Trophoblast cell (in vitro differentiated cells and primary cell): ENCODE results near the gene OST4. TPM values are rescaled to one million over a fixed set of nuclear protein-coding genes. Genes with fewer than 3 reads are reported as not detected.
A peak's percentile ranks its signal among the peaks of the same experiment; 100 is the strongest.
"Not testable (repeated sequence)": the region's sequence is repeated elsewhere in the genome, so short reads cannot be mapped to it uniquely, and the experiment has no call there.

Experiments used
- DNase-seq, 2 donors: peaks; one replicate each; pipeline ENCODE4 v3.0.0-alpha.2; 2016
- H2AFZ ChIP-seq: 2 replicates; pipeline ENCODE4 v1.6.1; 2013; ENCODE audit warnings: low read length, moderate library complexity, mild to moderate bottlenecking; ENCODE audit not compliant: insufficient read depth, poor library complexity
- H2AK5ac ChIP-seq: 2 replicates; pipeline ENCODE4 v1.6.1; 2013; ENCODE audit warnings: mild to moderate bottlenecking, low read length
- H2BK120ac ChIP-seq: 2 replicates; pipeline ENCODE4 v1.6.1; 2013; ENCODE audit warnings: low read length, mild to moderate bottlenecking, moderate library complexity; ENCODE audit not compliant: insufficient read depth, poor library complexity
- H2BK12ac ChIP-seq: 2 replicates; pipeline ENCODE4 v1.6.1; 2013; ENCODE audit warnings: mild to moderate bottlenecking, low read length, moderate library complexity
- H2BK5ac ChIP-seq: 2 replicates; pipeline ENCODE4 v1.6.1; 2013; ENCODE audit warnings: low read length, low read depth, moderate library complexity, mild to moderate bottlenecking; ENCODE audit not compliant: poor library complexity
- H3K14ac ChIP-seq: 2 replicates; pipeline ENCODE4 v1.6.1; 2013; ENCODE audit warnings: mild to moderate bottlenecking, low read length
- H3K18ac ChIP-seq: 2 replicates; pipeline ENCODE4 v1.6.1; 2013; ENCODE audit warnings: mild to moderate bottlenecking, low read length
- H3K23ac ChIP-seq: 2 replicates; pipeline ENCODE4 v1.6.1; 2013; ENCODE audit warnings: low read length
- H3K27ac ChIP-seq: 2 replicates; pipeline ENCODE4 v1.5.1; 2013; ENCODE audit warnings: low read depth, mild to moderate bottlenecking, inconsistent platforms, low read length, moderate library complexity
- H3K27me3 ChIP-seq: 2 replicates; pipeline ENCODE4 v1.6.1; 2013; ENCODE audit warnings: inconsistent platforms, mild to moderate bottlenecking, low read length, moderate library complexity; ENCODE audit not compliant: insufficient read depth
- H3K36me3 ChIP-seq, 2 experiments: 1 replicate in 1 of 2; 2 replicates in 1 of 2; pipeline ENCODE4 v1.6.1; 2013; ENCODE audit warnings: low read length in 2 of 2, mild to moderate bottlenecking in 2 of 2, moderate library complexity in 1 of 2; ENCODE audit not compliant: insufficient read depth in 2 of 2, control insufficient read depth in 1 of 2
- H3K4ac ChIP-seq: 2 replicates; pipeline ENCODE4 v1.6.1; 2013; ENCODE audit warnings: low read depth, mild to moderate bottlenecking, low read length, moderate library complexity
- H3K4me1 ChIP-seq, 2 experiments: 1 replicate in 1 of 2; 2 replicates in 1 of 2; pipeline ENCODE4 v1.6.1; 2013; ENCODE audit warnings: low read length in 2 of 2, mild to moderate bottlenecking in 2 of 2, moderate library complexity in 1 of 2; ENCODE audit not compliant: insufficient read depth in 2 of 2, control insufficient read depth in 1 of 2
- H3K4me2 ChIP-seq: 2 replicates; pipeline ENCODE4 v1.6.1; 2013; ENCODE audit warnings: inconsistent platforms, mild to moderate bottlenecking, low read length, moderate library complexity
- H3K4me3 ChIP-seq: 2 replicates; pipeline ENCODE4 v1.5.1; 2013; ENCODE audit warnings: mild to moderate bottlenecking, low read depth, low read length, inconsistent platforms
- H3K79me1 ChIP-seq: one replicate; pipeline ENCODE4 v1.6.1; 2013; ENCODE audit warnings: low read length
- H3K79me2 ChIP-seq: 2 replicates; pipeline ENCODE4 v1.6.1; 2013; ENCODE audit warnings: low read length, mild to moderate bottlenecking; ENCODE audit not compliant: control insufficient read depth, insufficient read depth, poor library complexity
- H3K9ac ChIP-seq: 2 replicates; pipeline ENCODE4 v1.6.1; 2013; ENCODE audit warnings: mild to moderate bottlenecking, low read length
- H3K9me3 ChIP-seq: 2 replicates; pipeline ENCODE4 v1.6.1; 2013; ENCODE audit warnings: low read depth, mild to moderate bottlenecking, control low read depth, inconsistent platforms, low read length; ENCODE audit not compliant: insufficient read depth
- H4K12ac ChIP-seq: 2 replicates; pipeline ENCODE4 v1.6.1; 2013; ENCODE audit warnings: low read depth, mild to moderate bottlenecking, low read length, moderate library complexity
- H4K8ac ChIP-seq: 2 replicates; pipeline ENCODE4 v1.6.1; 2013; ENCODE audit warnings: low read depth, mild to moderate bottlenecking, low read length, moderate library complexity
- H4K91ac ChIP-seq: one replicate; pipeline ENCODE4 v1.6.1; 2013; ENCODE audit warnings: low read depth, mild to moderate bottlenecking, low read length, moderate library complexity
- WGBS: extraction: QIAGEN DNeasy Blood & Tissue Kit; methylation state at CpG from one replicate; pipeline ENCODE4 v1.1.7; 2013; ENCODE audit warnings: missing lambda C conversion rate; ENCODE audit not compliant: insufficient read length, insufficient coverage; ENCODE audit errors: extremely low coverage; 5-methylcytosine and 5-hydroxymethylcytosine counted together
- polyA plus RNA-seq: library from polyadenylated mRNA; stranded (reverse); fragments of 200-250 nt; gene quantifications from 2 replicates; pipeline ENCODE4 v1.2.3, GENCODE V29; 2013

Gene OST4
- 1,181 and 1,209 TPM in 2 replicates for polyA plus RNA-seq

- peak; percentile 95 to 98 for DNase-seq
- Histone ChIP-seq H4K8ac (peak within 1 kb of the TSS; percentile 94), H3K23ac (no peak within 1 kb of the TSS), H3K4ac (peak within 1 kb of the TSS; percentile 92), H3K27me3 (no peaks in the 10 kb centered on the region), H3K14ac (peak within 1 kb of the TSS; percentile 83), H3K9me3 (no peaks in the 10 kb centered on the region), H2BK5ac (peak within 1 kb of the TSS; percentile 77), H2AK5ac (peak within 1 kb of the TSS; percentile 85), H3K18ac (peak within 1 kb of the TSS; percentile 86), H4K12ac (peak within 1 kb of the TSS; percentile 92), H2BK12ac (peak within 1 kb of the TSS; percentile 34), H4K91ac (peak within 1 kb of the TSS; percentile 94), H3K79me1 (peaks cover 19% of the 10 kb centered on the region), H2AFZ (peak within 1 kb of the TSS; percentile 81), H3K9ac (peak within 1 kb of the TSS; percentile 93), H3K4me3 (peak within 1 kb of the TSS; percentile 89), H2BK120ac (peak within 1 kb of the TSS; percentile 75), H3K79me2 (peaks cover 21% of the 10 kb centered on the region), H3K27ac (peak within 1 kb of the TSS; percentile 93), H3K4me1 (peaks cover 6 to 18% of the 10 kb centered on the region in 2 experiments), H3K36me3 (peaks cover 26 to 32% of the 10 kb centered on the region in 2 experiments), H3K4me2 (peak within 1 kb of the TSS; percentile 94)
- no CpG with 5 or more reads among the region's 86 CpGs for WGBS
These were observed at the start of gene OST4 for GRCh38 chr2:27071277-27071989. OST4 (minus strand) TSS chr2:27071654.

- Histone ChIP-seq H3K27me3 (peaks cover 47% of the 10 kb centered on the region), H3K4me1 (peaks cover 7 to 14% of the 10 kb centered on the region in 2 experiments)
- not testable (repeated sequence) for H4K8ac ChIP-seq, DNase-seq, H4K91ac ChIP-seq, H3K9ac ChIP-seq, H3K18ac ChIP-seq, H3K23ac ChIP-seq, H3K36me3 ChIP-seq, H3K4ac ChIP-seq, H3K79me2 ChIP-seq, H2AFZ ChIP-seq, H3K27ac ChIP-seq, H2BK120ac ChIP-seq, H3K79me1 ChIP-seq, H3K4me2 ChIP-seq, H2BK12ac ChIP-seq, H3K9me3 ChIP-seq, H4K12ac ChIP-seq, H2AK5ac ChIP-seq, H3K4me3 ChIP-seq, H3K14ac ChIP-seq, H2BK5ac ChIP-seq
- WGBS: no CpG with 5 or more reads among the region's 8 CpGs
These were observed 47.8 kb upstream of the OST4 start for GRCh38 chr2:27119330-27119670.

GRCh38 chr2:27118525-27119329 lies 47.3 kb upstream of the OST4 start, which contains the start of gene CGREF1:
CGREF1 (minus strand) TSS chr2:27119128; CDS start chr2:27104366, 14,762 bp downstream.
- H3K79me2 ChIP-seq: no peaks in the 10 kb centered on the region
- H3K27me3 ChIP-seq: peaks cover 42% of the 10 kb centered on the region
- no peak within 1 kb of the TSS for H3K23ac ChIP-seq
- H3K4me2 ChIP-seq: peak within 1 kb of the TSS; percentile 57
- H3K79me1 ChIP-seq: no peaks in the 10 kb centered on the region
- no peak within 1 kb of the TSS for H3K14ac ChIP-seq
- H3K36me3 ChIP-seq: no peaks in the 10 kb centered on the region
- peak in 1 of 2 donors; percentile 17 for DNase-seq
- no CpG with 5 or more reads among the region's 84 CpGs for WGBS
- H3K9me3 ChIP-seq: peaks cover 6% of the 10 kb centered on the region
- H2BK12ac ChIP-seq: no peak within 1 kb of the TSS
- no peak within 1 kb of the TSS for H3K9ac ChIP-seq
- no peak within 1 kb of the TSS for H3K27ac ChIP-seq
- no peak within 1 kb of the TSS for H2BK5ac ChIP-seq
- H3K4me1 ChIP-seq: peaks cover 7 to 12% of the 10 kb centered on the region in 2 experiments
- H3K18ac ChIP-seq: no peak within 1 kb of the TSS
- H2AFZ ChIP-seq: no peak within 1 kb of the TSS
- peak within 1 kb of the TSS; percentile 47 for H3K4me3 ChIP-seq
- no peak within 1 kb of the TSS for H2AK5ac ChIP-seq
- H2BK120ac ChIP-seq: no peak within 1 kb of the TSS
- H3K4ac ChIP-seq: no peak within 1 kb of the TSS
- no peak within 1 kb of the TSS for H4K12ac ChIP-seq
- no peak within 1 kb of the TSS for H4K91ac ChIP-seq
- no peak within 1 kb of the TSS for H4K8ac ChIP-seq

GRCh38 chr2:27117995-27118524 lies 46.6 kb upstream of the OST4 start:
- H3K4ac ChIP-seq: no peak overlapping the region
- H2AFZ ChIP-seq: no peak overlapping the region
- no peak for DNase-seq
- H3K9ac ChIP-seq: no peak overlapping the region
- no peaks in the 10 kb centered on the region for H3K79me1 ChIP-seq
- peaks cover 4% of the 10 kb centered on the region for H3K9me3 ChIP-seq
- H2BK5ac ChIP-seq: no peak overlapping the region
- peaks cover 5 to 8% of the 10 kb centered on the region in 2 experiments for H3K4me1 ChIP-seq
- H3K4me2 ChIP-seq: peak overlapping the region; percentile 57
- no peaks in the 10 kb centered on the region for H3K79me2 ChIP-seq
- peaks cover 36% of the 10 kb centered on the region for H3K27me3 ChIP-seq
- no peak overlapping the region for H3K4me3 ChIP-seq
- H2BK12ac ChIP-seq: no peak overlapping the region
- WGBS: no CpG with 5 or more reads among the region's 14 CpGs
- no peak overlapping the region for H3K14ac ChIP-seq
- H4K12ac ChIP-seq: no peak overlapping the region
- H3K23ac ChIP-seq: no peak overlapping the region
- no peak overlapping the region for H3K18ac ChIP-seq
- no peak overlapping the region for H4K8ac ChIP-seq
- H2AK5ac ChIP-seq: no peak overlapping the region
- H3K36me3 ChIP-seq: no peaks in the 10 kb centered on the region
- no peak overlapping the region for H4K91ac ChIP-seq
- H3K27ac ChIP-seq: no peak overlapping the region
- H2BK120ac ChIP-seq: no peak overlapping the region
